HG02642 (cell line): Measurements from ENCODE around the gene PARM1.

Experiments
- ATAC-seq: cut with Tn5 transposase; IDR thresholded peaks from one replicate; pipeline ENCODE4 v1.9.1; 2021; ENCODE audit warnings: mild to moderate bottlenecking; ENCODE audit not compliant: unreplicated experiment, poor library complexity

The PARM1 gene, protein sequence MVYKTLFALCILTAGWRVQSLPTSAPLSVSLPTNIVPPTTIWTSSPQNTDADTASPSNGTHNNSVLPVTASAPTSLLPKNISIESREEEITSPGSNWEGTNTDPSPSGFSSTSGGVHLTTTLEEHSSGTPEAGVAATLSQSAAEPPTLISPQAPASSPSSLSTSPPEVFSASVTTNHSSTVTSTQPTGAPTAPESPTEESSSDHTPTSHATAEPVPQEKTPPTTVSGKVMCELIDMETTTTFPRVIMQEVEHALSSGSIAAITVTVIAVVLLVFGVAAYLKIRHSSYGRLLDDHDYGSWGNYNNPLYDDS

GRCh38 chr4:74932832-74933561, at the start of gene PARM1:
TSS of gene PARM1 (plus strand) at chr4:74933116. CDS start at chr4:74933328, 212 bp downstream.
- peak; percentile 86 for ATAC-seq

GRCh38 chr4:74884266-74884665, 48.6 kb upstream of the PARM1 start:
- ATAC-seq: no peak

DNA sequence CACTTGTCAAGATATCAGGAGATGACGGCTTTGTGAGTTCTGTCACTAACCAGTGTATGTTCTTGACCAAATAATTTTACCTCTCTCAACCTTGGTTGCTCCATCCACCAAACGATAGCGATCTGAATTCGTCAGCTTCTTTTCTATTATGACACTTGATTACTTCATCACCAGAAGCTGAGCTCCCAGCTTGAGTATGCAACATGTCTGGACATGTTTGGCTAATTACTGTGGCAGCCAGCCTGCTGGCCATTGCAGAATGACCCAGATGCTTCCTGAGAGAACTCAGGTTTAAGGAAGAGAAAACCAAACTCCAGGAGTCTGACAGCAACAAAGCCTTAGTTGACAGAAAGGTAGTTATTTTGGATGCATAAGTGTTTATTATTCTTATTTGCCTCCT, 46.4 kb upstream of the PARM1 start:
- no peak for ATAC-seq

DNA sequence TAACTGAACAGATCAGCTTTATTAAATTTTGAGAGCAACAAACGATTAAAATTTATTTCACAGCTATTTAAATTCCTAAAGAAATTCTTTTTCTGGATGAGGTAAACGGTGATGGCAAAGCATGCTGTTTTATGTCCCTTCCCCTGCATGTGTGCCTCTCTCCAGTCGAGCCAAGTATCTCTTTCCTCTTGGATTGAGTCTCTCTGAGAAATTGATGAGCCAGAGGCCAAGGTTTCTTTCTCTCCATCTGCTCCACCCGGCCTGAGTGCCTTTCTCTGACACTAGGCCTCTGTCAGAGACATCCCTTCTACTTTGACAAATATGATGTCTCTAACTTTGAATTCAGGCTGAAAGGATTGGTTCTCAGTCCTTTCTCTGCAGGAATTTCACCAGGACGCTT, 42.6 kb upstream of the PARM1 start:
- no peak for ATAC-seq

- no peak for ATAC-seq
Measured at GRCh38 chr4:74891037-74891436, 41.9 kb upstream of the PARM1 start.

- no peak for ATAC-seq
Measured at GRCh38 chr4:74893171-74893570, 39.7 kb upstream of the PARM1 start.

- no peak for ATAC-seq
Measured at GRCh38 chr4:74896595-74896994, 36.3 kb upstream of the PARM1 start.

GRCh38 chr4:74897386-74897785, 35.5 kb upstream of the PARM1 start:
- no peak for ATAC-seq

GRCh38 chr4:74900862-74901261, 32.1 kb upstream of the PARM1 start:
- ATAC-seq: no peak

DNA sequence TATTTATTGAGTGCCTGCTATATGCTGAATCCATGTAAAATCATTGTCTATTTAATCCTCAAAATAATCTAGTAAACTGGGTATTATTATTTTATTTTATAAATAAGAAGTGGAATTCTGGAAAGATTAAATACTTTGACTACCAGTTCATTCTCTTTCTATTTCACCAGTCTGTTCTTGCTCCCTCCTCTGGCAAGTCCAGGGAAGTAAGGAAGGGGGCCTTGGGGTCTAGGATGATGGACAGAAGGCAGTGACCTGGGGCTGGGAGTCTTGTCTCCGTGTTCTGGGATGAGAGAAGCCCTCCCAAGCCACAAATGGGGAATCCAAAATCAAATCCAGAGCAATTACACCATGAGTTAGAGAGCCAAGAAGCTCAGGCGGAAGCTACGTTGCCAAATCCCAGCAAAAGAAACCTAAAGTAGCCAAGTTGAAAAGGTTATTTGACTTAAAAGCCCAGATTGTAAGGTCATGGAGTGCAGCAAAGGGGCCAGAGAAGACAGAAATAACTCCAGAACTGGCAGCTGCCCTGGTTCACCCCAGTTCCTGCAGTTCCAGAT, 28.3 kb upstream of the PARM1 start:
- no peak for ATAC-seq

DNA sequence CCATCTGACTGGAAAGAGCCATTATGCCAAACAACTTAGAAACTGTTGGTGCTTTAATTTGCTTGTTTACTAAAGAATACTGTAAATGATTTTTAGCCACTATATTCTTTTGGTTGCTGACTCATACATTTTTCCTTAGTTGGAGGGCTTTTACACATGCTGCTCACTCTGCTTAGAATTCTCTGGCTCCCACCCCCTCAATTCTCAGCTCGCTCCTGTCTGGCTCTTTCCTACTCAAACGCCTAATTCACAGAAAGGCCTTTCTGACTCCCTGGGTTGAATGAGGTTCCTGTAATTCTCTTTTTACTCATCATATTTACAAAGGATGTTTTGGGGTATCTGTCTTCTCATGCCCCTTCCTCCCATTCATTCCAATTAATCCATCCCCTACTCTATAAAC, 26.1 kb upstream of the PARM1 start:
- no peak for ATAC-seq

- ATAC-seq: peak; percentile 53
Measured at GRCh38 chr4:74919783-74920182, 13.1 kb upstream of the PARM1 start.

- ATAC-seq: no peak
Measured at GRCh38 chr4:74920704-74921103, 12.2 kb upstream of the PARM1 start.

DNA sequence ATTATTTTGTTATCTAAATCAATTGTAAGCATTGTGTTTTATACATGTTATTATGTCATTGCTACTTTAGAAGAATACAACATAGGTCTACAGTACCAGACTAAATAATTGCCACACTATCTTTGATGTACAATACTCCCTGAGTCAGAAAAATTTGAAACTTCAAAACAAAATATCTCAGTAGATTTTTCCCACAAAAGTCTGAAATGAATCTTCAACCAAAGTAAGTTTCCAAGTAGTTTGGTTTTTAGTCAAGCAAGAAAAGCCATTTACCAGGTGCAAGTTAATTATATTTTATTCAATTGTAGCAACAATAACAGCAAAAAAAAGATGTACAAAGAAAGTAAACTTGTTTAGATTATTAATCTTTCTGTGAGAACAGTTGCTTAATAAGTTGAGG, 11.4 kb upstream of the PARM1 start:
- no peak for ATAC-seq

DNA sequence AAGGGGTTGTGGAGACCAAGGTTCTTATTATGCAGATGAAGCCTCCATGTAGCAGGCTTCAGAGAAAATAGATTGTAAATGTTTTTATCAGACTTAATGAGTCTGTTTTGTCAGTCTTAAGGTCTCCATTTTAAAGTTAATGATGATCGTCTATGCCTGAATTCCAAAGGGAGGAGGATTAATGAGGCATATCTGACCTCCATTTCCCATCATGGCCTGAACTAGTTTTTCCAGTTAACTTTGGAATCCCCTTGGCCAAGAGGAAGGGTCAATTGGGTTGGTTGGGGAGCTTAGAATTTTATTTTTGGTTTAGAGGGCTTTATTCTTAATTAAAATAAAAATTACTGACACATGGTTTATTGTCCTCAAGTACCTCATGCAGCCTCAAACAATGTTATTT, 6.9 kb upstream of the PARM1 start:
- ATAC-seq: no peak

DNA sequence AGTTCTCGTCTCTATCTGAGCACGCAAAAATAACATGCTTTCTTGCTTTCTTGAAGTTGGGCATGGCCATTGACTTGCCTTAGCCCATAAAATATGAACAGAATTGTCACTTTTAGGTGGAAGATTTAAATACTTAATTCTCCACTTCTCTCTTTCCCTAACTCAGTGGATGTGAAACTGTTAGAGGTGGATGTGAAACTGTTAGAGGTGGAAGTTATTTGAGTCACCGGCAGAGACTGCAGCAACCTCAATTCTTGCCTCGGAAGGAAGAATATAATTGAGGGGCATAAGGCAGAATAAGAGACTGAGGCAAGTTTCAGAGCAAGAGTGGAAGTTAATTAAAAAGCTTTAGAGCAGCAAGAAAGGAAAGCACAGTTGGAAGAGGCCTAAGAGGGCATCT, 2.8 kb upstream of the PARM1 start:
- peak; percentile 39 for ATAC-seq

DNA sequence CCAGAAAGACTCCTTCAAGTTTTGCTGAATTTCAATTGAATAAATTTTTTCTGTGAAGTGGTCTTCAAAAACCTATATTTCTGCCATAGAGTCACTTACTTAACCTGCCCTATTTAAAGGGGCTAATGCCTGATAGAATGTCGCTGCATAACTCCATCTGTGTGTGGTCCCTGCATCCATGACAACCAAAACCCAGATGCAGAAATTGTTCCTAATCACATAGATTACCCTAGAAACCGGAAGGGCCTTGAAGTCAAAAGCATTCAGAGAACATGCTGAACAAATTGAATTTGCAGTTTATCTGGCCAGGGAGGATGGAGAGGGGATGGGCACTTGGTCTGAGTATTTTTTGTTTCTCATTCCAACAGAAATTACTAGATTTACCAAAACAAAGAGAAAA, 1.5 kb upstream of the PARM1 start:
- no peak for ATAC-seq

GRCh38 chr4:74932010-74932409, 906 bp upstream of the PARM1 start:
- no peak for ATAC-seq

- peak; percentile 24 for ATAC-seq
Measured at GRCh38 chr4:74933562-74934015, 673 bp downstream of the PARM1 start.

DNA sequence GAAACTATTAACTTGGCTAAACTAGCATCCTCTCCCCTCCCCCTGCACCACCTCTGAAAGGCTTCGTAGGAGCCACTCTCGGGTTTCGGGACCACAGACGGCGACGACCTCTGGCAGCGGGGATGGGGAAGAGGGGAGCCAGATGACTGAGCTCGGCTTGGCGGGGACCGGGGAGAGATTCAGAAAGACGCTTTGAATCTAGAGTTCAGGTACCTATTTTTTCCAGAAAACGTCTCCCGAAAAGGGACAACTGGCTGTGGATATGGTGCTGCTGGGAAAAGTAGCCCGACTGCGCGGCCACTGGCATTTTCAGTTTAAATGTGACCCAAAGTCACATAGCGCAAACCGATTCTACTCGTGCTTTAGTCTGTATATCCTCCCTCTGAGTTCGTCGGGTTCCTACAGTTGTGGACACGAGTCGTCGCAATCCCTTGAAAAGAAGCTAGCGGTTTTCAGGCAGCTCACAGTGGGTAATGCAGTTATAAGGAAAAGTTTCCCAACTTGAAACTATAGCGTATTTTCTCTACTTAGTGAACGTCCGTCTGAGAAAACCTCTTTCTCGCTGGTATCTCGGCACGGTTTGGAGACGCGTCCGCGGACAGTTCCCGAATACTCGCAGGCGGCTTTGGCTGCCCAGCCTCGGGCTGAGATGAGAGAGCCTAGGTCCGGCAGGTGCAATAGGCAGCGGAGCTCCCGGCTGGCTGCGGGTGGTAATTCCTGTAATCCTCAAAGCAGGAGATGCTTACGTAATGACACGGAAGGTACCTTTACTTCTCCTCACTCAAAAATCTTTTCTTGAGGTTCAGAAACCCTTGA, 1.3 kb downstream of the PARM1 start:
- ATAC-seq: peak; percentile 7

DNA sequence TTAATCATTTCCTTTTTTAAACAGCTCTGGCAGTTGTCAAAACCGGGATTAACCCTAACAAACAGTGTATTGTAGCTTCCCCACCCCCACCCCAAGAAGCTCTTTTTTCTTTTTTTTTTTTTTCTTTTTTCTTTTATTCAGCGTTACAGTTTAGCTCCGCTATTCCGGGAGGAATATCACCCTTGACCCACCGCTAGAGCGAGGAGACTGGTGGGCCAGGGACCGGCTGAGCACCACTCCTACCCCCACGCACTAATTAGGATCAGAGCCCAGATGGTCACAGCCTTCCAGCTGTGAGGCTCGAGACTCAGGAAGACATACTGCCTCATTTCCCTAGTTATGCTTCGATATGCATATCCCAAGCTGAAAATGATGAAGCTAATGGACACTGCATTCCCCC, 2.0 kb downstream of the PARM1 start:
- no peak for ATAC-seq
